ENCODE measurements around the gene MYH10.

GRCh38 chr17:8628609-8629169 lies 1.8 kb downstream of the MYH10 start:
- TF ChIP-seq TAF1 (IDR thresholded peaks at IDR 0.05; ENCODE audit: low read depth, low read length) (no peak), POLR2A (IDR thresholded peaks at IDR 0.05; ENCODE audit: low read depth, low read length) (no peak), POLR2AphosphoS5 (IDR thresholded peaks at IDR 0.05; ENCODE audit: low read depth, low read length) (no peak), POU2F2 (IDR thresholded peaks at IDR 0.05; ENCODE audit: low read depth, low read length) (no peak)

All from GM12891 (cell line).